GM19239 (cell line): ENCODE measurements around the gene TSPYL4.

Experiments
- DNase-seq: peaks from one replicate; pipeline ENCODE4 v3.0.0; 2011; ENCODE audit warnings: low spot score; ENCODE audit not compliant: insufficient read length
- FAIRE-seq: peaks from 2 replicates; lab custom pipeline; 2011; peaks lifted over from hg19 to GRCh38; lab: Jason Lieb, UNC

Gene TSPYL4

GRCh38 chr6:116238083-116238482 lies 15.8 kb downstream of the TSPYL4 start:
- DNase-seq (no peak), FAIRE-seq (no peak)

GRCh38 chr6:116234689-116235088 lies 19.2 kb downstream of the TSPYL4 start:
- FAIRE-seq: no peak
- DNase-seq: no peak

DNA sequence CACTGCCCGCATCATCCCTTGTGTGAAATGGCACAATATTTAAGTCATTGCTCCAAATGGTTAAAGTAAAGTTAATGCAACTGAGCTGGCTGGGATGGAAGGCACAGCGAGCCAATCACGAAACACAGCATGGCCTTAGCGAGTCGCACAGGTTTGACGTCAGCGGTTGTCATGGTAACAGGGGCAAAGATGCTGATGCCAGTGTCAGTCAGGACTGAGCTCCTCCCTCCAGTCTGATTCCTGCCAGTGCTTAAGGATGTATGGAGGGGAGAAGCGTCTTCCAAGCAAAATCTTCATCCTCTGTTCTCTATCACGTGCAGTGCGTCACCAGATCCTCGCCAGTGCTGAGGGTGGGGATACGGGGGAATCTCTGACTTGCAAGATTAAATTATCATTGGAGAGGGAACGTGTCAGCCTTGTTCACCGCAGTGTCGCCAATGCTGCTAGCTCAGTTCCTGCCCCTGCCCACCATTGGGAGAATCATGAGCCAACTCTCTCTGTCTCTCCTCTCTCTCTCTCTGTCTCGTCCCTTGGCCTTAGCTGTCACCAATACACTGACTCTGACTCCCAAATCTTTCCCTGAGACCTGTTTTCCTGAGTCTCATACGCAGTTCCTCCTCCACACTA lies 24.5 kb downstream of the TSPYL4 start:
- no peak for FAIRE-seq

DNA sequence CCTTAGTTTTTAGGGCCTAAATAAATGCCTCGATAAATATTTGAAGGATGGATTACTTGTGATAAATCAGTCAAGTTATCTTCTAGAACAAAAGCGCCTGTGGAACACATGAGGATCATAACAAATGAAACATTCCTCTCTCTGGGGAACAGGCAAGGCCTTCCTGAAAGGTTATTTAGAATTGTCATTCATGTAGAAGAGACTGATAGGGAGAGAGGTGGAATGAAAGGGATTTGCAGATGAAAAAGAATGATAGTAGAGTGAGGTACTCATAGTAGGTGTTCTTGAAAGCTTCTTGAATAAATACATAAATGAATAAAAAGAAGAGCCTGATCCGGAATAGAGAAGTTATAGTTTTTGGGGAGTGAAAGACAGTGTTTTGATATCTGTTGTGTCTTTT lies 30.5 kb downstream of the TSPYL4 start:
- no peak for FAIRE-seq
- no peak for DNase-seq

More for the DNA sequence above, 24.5 kb downstream of the TSPYL4 start:
- no peak for DNase-seq

- no peak for DNase-seq
- no peak for FAIRE-seq
These were observed 32.0 kb downstream of the TSPYL4 start for GRCh38 chr6:116221911-116222310.

GRCh38 chr6:116221067-116221466 lies 32.8 kb downstream of the TSPYL4 start:
- no peak for FAIRE-seq

GRCh38 chr6:116218866-116219265 lies 35.0 kb downstream of the TSPYL4 start:
- DNase-seq: no peak
- FAIRE-seq: no peak

More at GRCh38 chr6:116221067-116221466, 32.8 kb downstream of the TSPYL4 start:
- DNase-seq: no peak

- DNase-seq (no peak), FAIRE-seq (no peak)
These were observed 35.7 kb downstream of the TSPYL4 start for GRCh38 chr6:116218172-116218633.

- peak; percentile 2 for DNase-seq
- no peak for FAIRE-seq
These were observed 36.8 kb downstream of the TSPYL4 start for GRCh38 chr6:116217069-116217468.

GRCh38 chr6:116215414-116215813 lies 38.5 kb downstream of the TSPYL4 start:
- DNase-seq (no peak), FAIRE-seq (no peak)

DNA sequence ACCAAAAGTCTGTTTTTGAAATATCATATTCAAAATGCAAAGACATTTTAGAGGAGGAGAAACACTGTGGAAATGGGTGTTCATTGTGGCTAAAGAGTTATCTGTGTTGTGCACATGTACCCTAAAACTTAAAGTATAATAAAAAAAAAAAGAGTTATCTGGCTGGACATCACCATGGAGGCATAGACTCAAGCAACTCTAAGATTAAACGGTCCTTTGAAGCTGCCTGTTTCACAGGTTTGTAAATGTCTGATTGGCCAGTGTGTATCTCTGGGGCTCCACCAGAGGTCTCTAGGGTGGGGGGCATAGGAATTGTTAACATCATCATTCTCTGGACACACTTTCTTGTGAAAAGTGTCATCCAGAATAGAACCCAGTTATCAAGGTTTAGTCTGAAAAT lies 39.2 kb downstream of the TSPYL4 start:
- DNase-seq: no peak
- no peak for FAIRE-seq

GRCh38 chr6:116210750-116211425 lies 43.0 kb downstream of the TSPYL4 start:
- DNase-seq: no peak
- FAIRE-seq: no peak

DNA sequence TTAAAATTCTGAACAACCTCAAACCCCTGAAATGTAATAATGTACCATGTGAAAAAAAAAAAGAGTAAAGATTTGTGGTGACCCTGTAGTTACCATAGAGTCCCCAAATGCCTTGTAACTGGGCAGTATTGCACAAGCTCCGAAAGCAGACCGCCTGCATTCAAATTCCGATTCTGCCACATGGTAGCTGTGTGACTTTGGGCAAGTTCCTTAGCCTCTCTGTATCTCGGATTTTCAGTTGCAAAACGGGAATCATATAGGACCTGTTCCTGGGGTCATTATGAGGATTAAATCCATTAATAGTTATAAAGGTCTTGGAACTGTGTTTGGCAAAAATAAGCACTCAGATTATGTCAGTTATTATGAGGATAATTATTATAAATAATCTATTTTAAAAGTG lies 43.6 kb downstream of the TSPYL4 start:
- DNase-seq (no peak), FAIRE-seq (peak; percentile 35)

DNA sequence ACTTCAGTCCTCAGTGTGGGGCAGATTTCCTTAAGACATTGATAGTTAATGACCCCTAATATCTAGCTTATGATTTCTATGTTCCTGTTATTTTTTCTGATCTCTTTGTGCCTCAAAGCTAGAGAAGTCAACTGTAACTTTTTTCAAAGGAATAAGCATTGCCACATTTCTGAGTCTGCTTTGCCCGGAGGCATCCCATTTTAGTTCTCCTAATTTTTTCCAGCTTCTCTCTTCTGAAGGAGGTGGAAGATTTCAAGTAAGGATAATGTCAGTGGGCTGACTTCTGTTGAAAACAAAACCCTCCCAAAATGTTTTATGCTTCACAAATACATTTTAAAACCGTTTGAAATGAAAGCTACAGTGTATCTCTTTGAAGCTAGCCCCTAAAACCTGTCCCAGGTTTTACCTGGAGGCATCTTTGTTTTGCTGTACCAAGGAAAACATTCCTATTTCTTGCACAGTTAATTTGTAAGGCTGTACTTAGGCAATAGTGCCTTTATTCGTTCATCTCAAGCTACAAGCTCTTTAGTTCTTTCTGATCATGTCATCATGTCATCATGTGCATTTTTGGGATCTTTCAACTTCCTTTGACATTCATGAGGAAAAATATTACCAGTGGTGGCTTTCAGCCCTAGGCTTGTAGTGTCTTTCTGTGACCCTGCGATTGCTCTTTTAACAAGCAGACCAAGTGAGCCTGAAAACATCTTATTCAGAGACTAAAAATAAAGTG lies 45.7 kb downstream of the TSPYL4 start:
- DNase-seq (no peak), FAIRE-seq (no peak)

DNA sequence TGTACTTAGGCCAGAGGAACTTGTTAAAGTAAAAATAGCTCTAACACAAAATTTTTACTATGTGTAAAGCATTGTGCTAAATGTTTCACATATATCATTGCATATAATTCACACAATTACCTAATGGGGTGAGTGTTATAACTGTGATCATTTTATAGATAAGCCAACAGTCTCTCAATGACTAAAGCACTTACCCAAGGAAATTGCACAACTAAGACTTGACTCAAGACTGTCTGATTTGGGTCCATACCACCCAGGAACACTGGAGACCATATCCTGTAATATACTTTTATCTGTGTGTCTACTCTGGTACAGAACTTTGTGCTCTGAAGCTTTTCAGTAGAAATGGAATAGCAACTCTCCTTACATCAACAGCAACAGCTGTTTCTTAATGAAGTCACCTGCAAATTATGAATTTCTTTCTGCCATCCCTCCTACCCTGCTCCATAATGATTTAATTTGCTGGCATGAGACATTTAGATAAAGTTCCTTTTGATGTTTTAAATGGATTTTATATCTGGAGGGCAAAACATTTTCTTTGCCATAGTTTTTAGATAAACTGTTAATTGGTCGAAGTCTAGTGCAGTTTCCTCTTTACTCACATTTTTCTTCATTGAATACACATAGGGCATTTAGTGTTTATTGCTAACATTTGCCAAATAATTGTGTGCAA lies 47.5 kb downstream of the TSPYL4 start:
- FAIRE-seq (no peak), DNase-seq (no peak)

DNA sequence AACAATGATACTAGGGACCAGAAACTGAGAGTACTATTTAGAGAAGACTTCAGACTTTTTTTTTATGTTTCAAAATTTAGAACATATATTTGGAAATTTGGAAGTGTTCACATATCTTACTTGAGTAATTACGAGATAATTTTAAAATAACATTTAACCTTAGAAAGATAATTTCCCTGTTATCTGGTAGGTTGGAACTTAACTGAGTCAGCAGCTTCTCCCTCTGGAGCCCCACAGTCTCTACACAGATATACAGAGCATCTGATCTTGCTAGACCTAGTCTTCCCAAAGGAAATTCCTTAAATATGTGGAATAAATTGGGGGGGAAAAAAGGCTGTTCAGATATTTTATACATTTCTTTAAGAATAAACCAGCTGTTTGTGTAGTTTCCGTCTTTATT lies 48.6 kb downstream of the TSPYL4 start:
- DNase-seq (no peak), FAIRE-seq (no peak)

DNA sequence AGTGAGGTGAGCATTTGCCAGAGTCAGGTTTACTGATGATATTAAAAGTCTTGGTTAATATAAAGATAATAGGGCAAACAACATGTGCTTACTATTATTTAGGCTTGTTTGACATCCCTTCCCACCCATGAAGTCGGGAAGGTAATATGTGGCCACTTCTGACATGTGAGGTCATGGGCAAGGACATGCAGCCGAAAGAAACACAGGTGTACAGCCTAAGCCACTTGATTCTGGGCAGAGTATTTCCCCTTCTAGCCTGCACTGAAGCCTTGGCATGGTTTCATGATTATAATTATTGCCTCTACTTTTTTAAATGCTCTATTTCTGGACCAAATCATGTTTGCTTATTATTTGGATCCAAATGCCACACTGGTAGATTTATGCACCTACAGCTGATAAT lies 52.3 kb downstream of the TSPYL4 start:
- no peak for FAIRE-seq
- no peak for DNase-seq

- FAIRE-seq: no peak
- no peak for DNase-seq
These were observed 53.1 kb downstream of the TSPYL4 start for GRCh38 chr6:116200619-116201249.
